Cerebellar cortex (tissue), 1 donor: ENCODE measurements around the gene ARFGEF2.
"Not testable (repeated sequence)": the region's sequence is repeated elsewhere in the genome, so short reads cannot be mapped to it uniquely, and the experiment has no call there.

Source experiments
- DNase-seq: peaks from one replicate; pipeline ENCODE4 v3.0.0-alpha.2; 2015; ENCODE audit warnings: low spot score

ARFGEF2 gene

DNA sequence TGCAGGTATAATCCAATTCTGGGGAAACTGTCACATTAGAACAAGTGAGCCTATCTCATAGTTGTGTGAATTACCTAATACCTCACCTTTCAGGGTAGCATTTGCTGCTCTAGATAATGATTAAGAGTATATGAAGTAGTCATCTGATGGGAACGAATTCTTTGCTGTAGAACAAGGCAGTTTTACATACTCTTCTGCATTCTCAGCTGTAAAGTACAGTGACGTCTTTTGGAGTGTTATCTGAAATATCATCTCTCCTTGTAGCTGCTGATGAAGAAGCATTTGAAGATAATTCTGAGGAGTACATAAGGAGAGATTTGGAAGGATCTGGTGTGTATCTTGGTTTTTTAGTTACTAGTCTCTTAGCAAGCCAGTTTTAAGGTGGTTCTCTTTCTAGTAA lies 153.0 kb downstream of the ARFGEF2 start:
- DNase-seq = no peak

DNA sequence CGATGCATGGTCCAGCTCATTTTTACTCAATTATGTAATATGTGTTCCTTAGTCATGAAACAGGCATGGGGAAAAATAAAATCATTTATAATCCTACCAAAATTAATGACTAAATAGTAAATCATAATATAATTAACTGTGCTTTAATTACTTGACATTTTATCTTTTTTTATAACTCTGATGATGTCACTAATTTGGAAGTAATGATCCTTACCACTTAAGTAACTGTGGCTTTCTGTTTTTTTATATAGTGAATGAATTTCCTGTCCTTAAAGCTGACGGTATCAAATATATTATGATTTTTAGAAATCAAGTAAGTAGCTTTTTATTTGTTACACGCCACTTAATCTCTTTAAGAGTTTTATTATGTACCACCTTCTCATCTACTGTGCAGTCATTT lies 156.8 kb downstream of the ARFGEF2 start:
- DNase-seq = no peak

DNA sequence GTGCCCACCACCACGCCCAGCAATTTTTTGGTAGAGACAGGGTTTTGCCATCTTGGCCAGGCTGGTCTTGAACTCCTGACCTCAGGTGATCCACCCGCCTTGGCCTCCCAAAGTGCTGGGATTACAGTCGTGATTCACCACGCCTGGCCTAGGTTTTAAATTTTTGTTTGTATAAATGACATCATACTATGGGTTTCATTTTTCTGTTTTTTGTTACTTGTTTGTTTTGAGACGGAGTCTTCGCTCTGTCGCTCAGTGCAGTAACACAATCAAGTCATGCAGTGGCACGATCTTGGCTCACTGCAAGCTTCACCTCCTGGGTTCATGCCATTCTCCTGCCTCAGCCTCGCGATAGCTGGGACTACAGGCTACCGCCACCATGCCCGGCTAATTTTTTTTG lies 160.8 kb downstream of the ARFGEF2 start:
- not testable (repeated sequence) for DNase-seq
